Activated CD4-positive, alpha-beta memory T cell treated with anti-CD3 and anti-CD28 coated beads for 36 hours (primary cell): ENCODE data around the gene RHBDF2. TPM values are rescaled to one million over a fixed set of nuclear protein-coding genes. Genes with fewer than 3 reads are reported as not detected.

Experiments
- CTCF ChIA-PET: fragments of 350-600 bp; sonication (Branson Sonifier 250); formaldehyde crosslinking; loops from one replicate; lab custom pipeline; 2021; ENCODE audit warnings: antibody characterized with exemption, inconsistent platforms; lab: Charles Lee
- POLR2A ChIA-PET: fragments of 350-600 bp; sonication (Branson Sonifier 250); formaldehyde crosslinking; loops from one replicate; lab custom pipeline; 2021; ENCODE audit warnings: antibody characterized with exemption; lab: Charles Lee
- DNase-seq: peaks from one replicate; pipeline ENCODE4 v3.0.0-alpha.2; 2020
- H3K27ac Mint-ChIP-seq: one replicate; pipeline ENCODE4 v1.8.0; 2021; ENCODE audit warnings: mixed read lengths
- H3K27me3 Mint-ChIP-seq: one replicate; pipeline ENCODE4 v1.8.0; 2021; ENCODE audit warnings: mixed read lengths
- H3K36me3 Mint-ChIP-seq: one replicate; pipeline ENCODE4 v1.8.0; 2021; ENCODE audit warnings: mixed read lengths
- H3K4me1 Mint-ChIP-seq: one replicate; pipeline ENCODE4 v1.8.0; 2021; ENCODE audit warnings: low read depth, mixed read lengths
- H3K4me3 Mint-ChIP-seq: one replicate; pipeline ENCODE4 v1.8.0; 2021; ENCODE audit warnings: mild to moderate bottlenecking, mixed read lengths
- H3K9me3 Mint-ChIP-seq: one replicate; pipeline ENCODE4 v1.8.0; 2021; ENCODE audit warnings: mixed read lengths
- intact Hi-C: fragments of 100-400 bp; cut with micrococcal nuclease; formaldehyde crosslinking; loops from one replicate; pipeline ENCODE4 v1.15.1; 2023
- total RNA-seq, 2 experiments: library from RNA; stranded (reverse); gene quantifications; one replicate each; pipeline ENCODE4 v1.2.3, GENCODE V29; 2021

The RHBDF2 gene
- total RNA-seq, 2 experiments from 2014 or later = 28.9 to 30.0 TPM

GRCh38 chr17:76466775-76467130, 34.5 kb downstream of the RHBDF2 start:
- no peak for DNase-seq
- H3K27me3 Mint-ChIP-seq = no peaks in the 10 kb centered on the region
- peaks cover 4% of the 10 kb centered on the region for H3K4me1 Mint-ChIP-seq
- H3K36me3 Mint-ChIP-seq = peaks cover 6% of the 10 kb centered on the region
- CTCF ChIA-PET = interaction anchor here (0.8 to 3.9 kb wide), 12 partner anchors 9 to 80 kb away, joined by 3 to 95 read pairs (median 6); partner anchors contain the start of genes RHBDF2 and UBE2O
- intact Hi-C loops = loop anchor here (1.0 kb wide), 2 partner anchors 35 to 40 kb away; partner anchors contain the start of gene RHBDF2
- H3K27ac Mint-ChIP-seq = no peak overlapping the region
- no peak overlapping the region for H3K4me3 Mint-ChIP-seq
- no peaks in the 10 kb centered on the region for H3K9me3 Mint-ChIP-seq
- POLR2A ChIA-PET = interaction anchor here (0.9 kb wide), 1 partner anchor 26 kb away, joined by 4 read pairs; no protein-coding TSS in a partner anchor

- Mint-ChIP-seq H3K9me3 (no peaks in the 10 kb centered on the region), H3K27ac (no peak overlapping the region), H3K27me3 (no peaks in the 10 kb centered on the region), H3K36me3 (no peaks in the 10 kb centered on the region), H3K4me3 (no peak overlapping the region), H3K4me1 (peaks cover 4% of the 10 kb centered on the region)
- no peak for DNase-seq
- intact Hi-C loops = no loop called here
- POLR2A ChIA-PET = no interaction called here
- CTCF ChIA-PET = interaction anchor here (0.7 to 1.1 kb wide), 4 partner anchors 9 to 44 kb away, joined by 3 to 4 read pairs (median 3); no protein-coding TSS in a partner anchor
Observed at GRCh38 chr17:76462556-76463290, 38.5 kb downstream of the RHBDF2 start.

GRCh38 chr17:76461765-76462555, 39.3 kb downstream of the RHBDF2 start:
- no peaks in the 10 kb centered on the region for H3K27me3 Mint-ChIP-seq
- H3K4me1 Mint-ChIP-seq = peaks cover 4% of the 10 kb centered on the region
- H3K9me3 Mint-ChIP-seq = no peaks in the 10 kb centered on the region
- intact Hi-C loops = no loop called here
- ChIA-PET CTCF (interaction anchor here (0.7 to 0.9 kb wide), 2 partner anchors 8 to 10 kb away, joined by 3 to 4 read pairs; no protein-coding TSS in a partner anchor), POLR2A (no interaction called here)
- DNase-seq = no peak
- H3K4me3 Mint-ChIP-seq = no peak overlapping the region
- no peaks in the 10 kb centered on the region for H3K36me3 Mint-ChIP-seq
- no peak overlapping the region for H3K27ac Mint-ChIP-seq

GRCh38 chr17:76459674-76460073, 41.5 kb downstream of the RHBDF2 start:
- no peak for DNase-seq
- POLR2A ChIA-PET = no interaction called here

GRCh38 chr17:76458580-76459490, 42.4 kb downstream of the RHBDF2 start:
- intact Hi-C loops = loop anchor here (1.0 kb wide), 1 partner anchor 51 kb away; no protein-coding TSS in a partner anchor

More at GRCh38 chr17:76459674-76460073, 41.5 kb downstream of the RHBDF2 start:
- Mint-ChIP-seq H3K36me3 (no peaks in the 10 kb centered on the region), H3K9me3 (no peaks in the 10 kb centered on the region), H3K4me3 (no peak overlapping the region), H3K27me3 (no peaks in the 10 kb centered on the region), H3K27ac (no peak overlapping the region), H3K4me1 (no peaks in the 10 kb centered on the region)
- intact Hi-C loops = no loop called here
- CTCF ChIA-PET = interaction anchor here (1.0 to 2.1 kb wide), 3 partner anchors 11 to 48 kb away, joined by 3 to 11 read pairs (median 6); no protein-coding TSS in a partner anchor

GRCh38 chr17:76453431-76453743, 47.8 kb downstream of the RHBDF2 start:
- intact Hi-C loops = loop anchor here (5.0 kb wide), 2 partner anchors 49 to 64 kb away; partner anchors contain the start of gene RHBDF2
- Mint-ChIP-seq H3K4me1 (peaks cover 27% of the 10 kb centered on the region), H3K4me3 (peak overlapping the region; percentile 83), H3K27ac (no peak overlapping the region), H3K9me3 (no peaks in the 10 kb centered on the region), H3K27me3 (no peaks in the 10 kb centered on the region), H3K36me3 (no peaks in the 10 kb centered on the region)
- ChIA-PET CTCF (interaction anchor here (0.6 to 5.1 kb wide), 14 partner anchors 9 to 228 kb away, joined by 3 to 16 read pairs (median 5); partner anchors contain the start of genes AANAT, RHBDF2 and SPHK1), POLR2A (no interaction called here)
- DNase-seq = no peak

More at GRCh38 chr17:76458580-76459490, 42.4 kb downstream of the RHBDF2 start:
- ChIA-PET POLR2A (no interaction called here), CTCF (interaction anchor here (0.9 to 2.3 kb wide), 8 partner anchors 8 to 222 kb away, joined by 3 to 11 read pairs (median 4); partner anchors contain the start of genes AANAT and PRPSAP1)
- H3K4me1 Mint-ChIP-seq = no peaks in the 10 kb centered on the region
- no peaks in the 10 kb centered on the region for H3K36me3 Mint-ChIP-seq
- DNase-seq = peak; percentile 40
- no peaks in the 10 kb centered on the region for H3K9me3 Mint-ChIP-seq
- H3K27me3 Mint-ChIP-seq = no peaks in the 10 kb centered on the region
- no peak overlapping the region for H3K4me3 Mint-ChIP-seq
- no peak overlapping the region for H3K27ac Mint-ChIP-seq

GRCh38 chr17:76452660-76453430, 48.4 kb downstream of the RHBDF2 start, which contains the start of gene UBE2O:
Gene UBE2O, minus strand, starts transcription at chr17:76453152. Its CDS starts 11 bp downstream, at chr17:76453141.
- Mint-ChIP-seq H3K27ac (no peak within 1 kb of the TSS), H3K4me1 (peaks cover 33% of the 10 kb centered on the region), H3K9me3 (no peaks in the 10 kb centered on the region), H3K27me3 (no peaks in the 10 kb centered on the region), H3K36me3 (no peaks in the 10 kb centered on the region), H3K4me3 (peak within 1 kb of the TSS; percentile 83)
- peak; percentile 94 for DNase-seq
- ChIA-PET POLR2A (no interaction called here), CTCF (interaction anchor here (0.6 to 5.1 kb wide), 14 partner anchors 9 to 229 kb away, joined by 3 to 16 read pairs (median 5); partner anchors contain the start of genes AANAT, RHBDF2 and SPHK1)
- intact Hi-C loops = loop anchor here (5.0 kb wide), 2 partner anchors 49 to 64 kb away; partner anchors contain the start of gene RHBDF2

GRCh38 chr17:76452127-76452659, 49.0 kb downstream of the RHBDF2 start:
- CTCF ChIA-PET = interaction anchor here (1.1 to 5.1 kb wide), 6 partner anchors 10 to 67 kb away, joined by 3 to 16 read pairs (median 6); partner anchors contain the start of genes AANAT and SPHK1
- Mint-ChIP-seq H3K36me3 (no peaks in the 10 kb centered on the region), H3K27me3 (no peaks in the 10 kb centered on the region), H3K9me3 (no peaks in the 10 kb centered on the region), H3K4me3 (peak overlapping the region; percentile 83), H3K27ac (no peak overlapping the region), H3K4me1 (peaks cover 39% of the 10 kb centered on the region)
- intact Hi-C loops = loop anchor here (5.0 kb wide), 2 partner anchors 50 to 65 kb away; partner anchors contain the start of gene RHBDF2
- DNase-seq = peak; percentile 39
- POLR2A ChIA-PET = no interaction called here

GRCh38 chr17:76451506-76451905, 49.7 kb downstream of the RHBDF2 start:
- DNase-seq = no peak
- no peaks in the 10 kb centered on the region for H3K27me3 Mint-ChIP-seq
- ChIA-PET POLR2A (no interaction called here), CTCF (interaction anchor here (2.2 to 5.1 kb wide), 3 partner anchors 16 to 67 kb away, joined by 8 to 16 read pairs (median 12); partner anchors contain the start of genes AANAT and SPHK1)
- no peak overlapping the region for H3K27ac Mint-ChIP-seq
- intact Hi-C loops = loop anchor here (5.0 kb wide), 2 partner anchors 51 to 66 kb away; partner anchors contain the start of gene RHBDF2
- no peaks in the 10 kb centered on the region for H3K36me3 Mint-ChIP-seq
- H3K4me3 Mint-ChIP-seq = peak overlapping the region; percentile 83
- H3K4me1 Mint-ChIP-seq = peaks cover 46% of the 10 kb centered on the region
- no peaks in the 10 kb centered on the region for H3K9me3 Mint-ChIP-seq

GRCh38 chr17:76449126-76449525, 52.1 kb downstream of the RHBDF2 start:
- intact Hi-C loops = loop anchor here (5.0 kb wide), 1 partner anchor 42 kb away; no protein-coding TSS in a partner anchor
- Mint-ChIP-seq H3K36me3 (no peaks in the 10 kb centered on the region), H3K27me3 (no peaks in the 10 kb centered on the region), H3K4me3 (no peak overlapping the region), H3K27ac (no peak overlapping the region), H3K4me1 (peaks cover 69% of the 10 kb centered on the region), H3K9me3 (no peaks in the 10 kb centered on the region)
- ChIA-PET CTCF (interaction anchor here (0.8 to 5.1 kb wide), 4 partner anchors 51 to 304 kb away, joined by 3 to 16 read pairs (median 3); no protein-coding TSS in a partner anchor), POLR2A (no interaction called here)
- no peak for DNase-seq
